KMS-11 (cell line): Measurements from ENCODE around the gene WDR55.
"Not testable (repeated sequence)": the region's sequence is repeated elsewhere in the genome, so short reads cannot be mapped to it uniquely, and the experiment has no call there.

ENCODE experiments used
- H2AFZ ChIP-seq: fragments of 200-600 bp; sonication (generic); 2 replicates; pipeline ENCODE4 v1.6.1; 2016; ENCODE audit warnings: antibody characterized with exemption, mixed run types, low read depth
- H3K27ac ChIP-seq: fragments of 200-600 bp; sonication (generic); 2 replicates; pipeline ENCODE4 v1.6.1; 2016; ENCODE audit warnings: mild to moderate bottlenecking, mixed run types
- H3K27me3 ChIP-seq: fragments of 200-600 bp; sonication (generic); 2 replicates; pipeline ENCODE4 v1.6.1; 2017; ENCODE audit warnings: mild to moderate bottlenecking, low read depth, mixed run types, moderate library complexity; ENCODE audit not compliant: insufficient read depth
- H3K36me3 ChIP-seq: fragments of 200-600 bp; sonication (generic); 2 replicates; pipeline ENCODE4 v1.6.1; 2017; ENCODE audit warnings: mild to moderate bottlenecking, mixed run types; ENCODE audit not compliant: insufficient read depth
- H3K4me1 ChIP-seq: fragments of 200-600 bp; sonication (generic); 2 replicates; pipeline ENCODE4 v1.6.1; 2016; ENCODE audit warnings: mild to moderate bottlenecking, low read depth, mixed run types; ENCODE audit not compliant: poor library complexity, severe bottlenecking
- H3K4me2 ChIP-seq: fragments of 200-600 bp; sonication (generic); 2 replicates; pipeline ENCODE4 v1.7.0; 2016; ENCODE audit warnings: mild to moderate bottlenecking, mixed run types
- H3K4me3 ChIP-seq: fragments of 200-600 bp; sonication (generic); IDR thresholded peaks from 2 replicates; pipeline ENCODE4 v1.6.1; 2017; ENCODE audit warnings: low read depth, low read length, mixed read lengths; ENCODE audit not compliant: insufficient read depth
- H3K79me2 ChIP-seq: fragments of 200-600 bp; sonication (generic); 2 replicates; pipeline ENCODE4 v1.6.1; 2016; ENCODE audit warnings: low read depth, mixed run types; ENCODE audit not compliant: insufficient read depth
- H3K9ac ChIP-seq: fragments of 200-600 bp; sonication (generic); 2 replicates; pipeline ENCODE4 v1.6.1; 2016; ENCODE audit warnings: mild to moderate bottlenecking, mixed run types
- H4K20me1 ChIP-seq: fragments of 200-600 bp; sonication (generic); 2 replicates; pipeline ENCODE4 v1.6.1; 2016; ENCODE audit warnings: mild to moderate bottlenecking, mixed run types; ENCODE audit not compliant: insufficient read depth
- CTCF ChIP-seq: fragments of 200-600 bp; sonication (generic); conservative IDR thresholded peaks from 2 replicates; pipeline ENCODE4 v1.6.1; 2017; ENCODE audit warnings: low read depth, mild to moderate bottlenecking, antibody characterized with exemption, low read length, moderate library complexity, mixed read lengths

WDR55 gene

DNA sequence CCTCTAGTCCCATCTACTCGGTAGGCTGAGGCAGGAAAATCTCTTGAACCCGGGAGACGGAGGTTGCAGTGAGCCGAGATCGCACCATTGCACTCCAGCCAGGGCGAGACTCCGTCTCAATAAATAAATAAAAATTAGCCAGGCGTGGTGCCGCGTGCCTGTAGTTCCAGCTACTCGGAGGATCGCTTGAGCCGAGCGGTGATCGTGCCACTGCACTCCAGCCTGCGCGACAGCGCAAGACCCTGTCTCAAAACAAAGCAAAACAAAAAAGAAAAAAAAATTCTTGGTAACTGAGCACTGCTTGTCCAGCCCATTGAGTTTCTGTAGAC lies 710 bp upstream of the WDR55 start:
- Histone ChIP-seq H4K20me1 (no peaks in the 10 kb centered on the region), H2AFZ (peak overlapping the region; percentile 70), H3K4me3 (no peak overlapping the region), H3K79me2 (peaks cover 21% of the 10 kb centered on the region; the same call in 1 of the 2 replicates), H3K27ac (peak overlapping the region; percentile 52), H3K4me2 (peak overlapping the region; percentile 27), H3K9ac (peak overlapping the region; percentile 29; the same call in 1 of the 2 replicates), H3K36me3 (no peaks in the 10 kb centered on the region; the same call in 1 of the 2 replicates), H3K4me1 (peaks cover 13% of the 10 kb centered on the region), H3K27me3 (no peaks in the 10 kb centered on the region)
- TF ChIP-seq CTCF: no peak

DNA sequence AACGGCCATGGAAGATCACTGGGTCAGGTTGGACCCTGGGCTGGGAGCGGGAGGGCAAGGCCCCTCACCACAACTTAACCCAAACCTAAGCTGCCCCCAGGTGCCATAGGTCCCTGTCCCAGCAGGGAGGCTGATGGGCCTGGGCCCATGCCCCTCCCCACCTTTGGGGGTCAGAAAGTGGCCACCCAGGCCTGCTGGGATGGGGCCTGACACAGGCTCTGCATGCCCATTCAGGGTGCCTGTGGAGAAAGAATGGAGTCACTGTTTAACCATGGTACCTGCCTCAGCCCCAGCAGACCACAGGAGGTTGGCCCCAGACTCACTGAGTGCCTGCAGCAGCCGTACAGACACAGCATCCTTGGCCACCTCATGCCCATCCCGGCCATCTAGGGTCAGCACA lies 6.3 kb downstream of the WDR55 start:
- not testable (repeated sequence) for H3K4me3 ChIP-seq, H3K27ac ChIP-seq, H2AFZ ChIP-seq, H3K9ac ChIP-seq, H3K27me3 ChIP-seq, H3K4me2 ChIP-seq, H4K20me1 ChIP-seq, H3K36me3 ChIP-seq, H3K79me2 ChIP-seq, H3K4me1 ChIP-seq

GRCh38 chr5:140671472-140672125 lies 6.9 kb downstream of the WDR55 start:
- H3K27me3 ChIP-seq: no peaks in the 10 kb centered on the region
- peaks cover under 1% of the 10 kb centered on the region for H3K4me1 ChIP-seq
- H3K4me3 ChIP-seq: no peak overlapping the region
- H2AFZ ChIP-seq: no peak overlapping the region
- H3K36me3 ChIP-seq: no peaks in the 10 kb centered on the region
- H3K9ac ChIP-seq: no peak overlapping the region
- TF ChIP-seq CTCF: no peak
- no peaks in the 10 kb centered on the region for H4K20me1 ChIP-seq
- peaks cover 3% of the 10 kb centered on the region; the same call in 1 of the 2 replicates for H3K79me2 ChIP-seq
- no peak overlapping the region for H3K4me2 ChIP-seq
- no peak overlapping the region for H3K27ac ChIP-seq

GRCh38 chr5:140672455-140673186 lies 7.9 kb downstream of the WDR55 start:
- TF ChIP-seq CTCF: no peak
- Histone ChIP-seq H3K4me2 (no peak overlapping the region), H3K36me3 (no peaks in the 10 kb centered on the region), H3K9ac (no peak overlapping the region), H3K79me2 (no peaks in the 10 kb centered on the region), H2AFZ (no peak overlapping the region), H3K27ac (no peak overlapping the region), H4K20me1 (no peaks in the 10 kb centered on the region), H3K27me3 (no peaks in the 10 kb centered on the region), H3K4me1 (no peaks in the 10 kb centered on the region), H3K4me3 (no peak overlapping the region)
